MCF 10A (cell line): ENCODE measurements around the gene CSNK1A1. TPM values are rescaled to one million over a fixed set of nuclear protein-coding genes. Genes with fewer than 3 reads are reported as not detected.

Source experiments
- Bru-seq: library from RNA; stranded (reverse); fragments of 400-500 nt; gene quantifications from one replicate; lab custom pipeline; 2021; lab: Mats Ljungman, UMichigan
- BruChase-seq, 2 experiments: library from RNA; stranded (reverse); fragments of 400-500 nt; gene quantifications; one replicate each; lab custom pipeline; 2021; lab: Mats Ljungman, UMichigan
- BruUV-seq: library from RNA; stranded (reverse); fragments of 400-500 nt; replicated peaks from 2 replicates; lab custom pipeline; 2021; lab: Mats Ljungman, UMichigan
- CTCF ChIA-PET: fragments of 300-600 bp; sonication (Branson Sonifier 250); formaldehyde crosslinking; extraction: SDS; loops from one replicate; lab custom pipeline; 2021; ENCODE audit warnings: antibody characterized with exemption, inconsistent platforms; lab: Yijun Ruan, JAX
- POLR2A ChIA-PET: fragments of 300-600, 350-650 bp; sonication (Branson Sonifier 250); formaldehyde crosslinking; extraction: SDS; loops from one replicate; lab custom pipeline; 2020; ENCODE audit warnings: antibody characterized with exemption, inconsistent platforms; lab: Yijun Ruan, JAX
- DNase-seq: peaks from one replicate; pipeline ENCODE4 v3.0.0-alpha.2; 2018; ENCODE audit not compliant: unreplicated experiment
- H3K27ac Mint-ChIP-seq: one replicate; pipeline ENCODE4 v1.8.0; 2022; ENCODE audit warnings: mild to moderate bottlenecking, low read depth, mixed read lengths; ENCODE audit not compliant: unreplicated experiment
- H3K27me3 Mint-ChIP-seq: one replicate; pipeline ENCODE4 v1.8.0; 2022; ENCODE audit warnings: mixed read lengths; ENCODE audit not compliant: insufficient read depth, unreplicated experiment
- H3K36me3 Mint-ChIP-seq: one replicate; pipeline ENCODE4 v1.8.0; 2022; ENCODE audit warnings: mild to moderate bottlenecking, moderate library complexity, mixed read lengths; ENCODE audit not compliant: insufficient read depth, unreplicated experiment
- H3K4me1 Mint-ChIP-seq: one replicate; pipeline ENCODE4 v1.8.0; 2022; ENCODE audit warnings: mixed read lengths; ENCODE audit not compliant: insufficient read depth, unreplicated experiment
- H3K4me3 Mint-ChIP-seq: one replicate; pipeline ENCODE4 v1.8.0; 2022; ENCODE audit warnings: mild to moderate bottlenecking, moderate library complexity, mixed read lengths; ENCODE audit not compliant: unreplicated experiment
- H3K9me3 Mint-ChIP-seq: one replicate; pipeline ENCODE4 v1.8.0; 2022; ENCODE audit warnings: mixed read lengths; ENCODE audit not compliant: unreplicated experiment
- intact Hi-C: fragments of 100-400 bp; cut with micrococcal nuclease; formaldehyde crosslinking; loops from 2 replicates; pipeline ENCODE4 v1.14.1; 2022
- long read RNA-seq: library from polyadenylated mRNA; stranded (forward); transcript quantifications from one replicate; pipeline ENCODE4 v2.0.0, GENCODE V29; 2022
- total RNA-seq: library from RNA; stranded (reverse); gene quantifications from 2 replicates; pipeline ENCODE4 v1.2.3, GENCODE V29; 2022
- TF ChIP-seq, protein P1 (sequence below): fragments of 200-600 bp; IDR thresholded peaks from one replicate; pipeline ENCODE4 v1.8.0; 2022; ENCODE audit warnings: antibody characterized with exemption, mild to moderate bottlenecking; ENCODE audit not compliant: unreplicated experiment

The CSNK1A1 gene
- 666 and 744 TPM in 2 replicates for total RNA-seq
- percentile 99 among the genes with signal in this experiment for Bru-seq, nascent RNA
- percentile 98 among the genes with signal in this experiment for BruChase-seq, experiment 1, labeled RNA remaining after a 6-hour chase
- percentile 98 among the genes with signal in this experiment for BruChase-seq, experiment 2, labeled RNA remaining after a 2-hour chase
- long read RNA-seq, full-length matches to known transcripts, result 1,247 of 1,427 reads
- long read RNA-seq, partial matches to known transcripts, result 33 of 1,427 reads
- long read RNA-seq, other reads (novel, unspliced or antisense), result 147 of 1,427 reads

DNA sequence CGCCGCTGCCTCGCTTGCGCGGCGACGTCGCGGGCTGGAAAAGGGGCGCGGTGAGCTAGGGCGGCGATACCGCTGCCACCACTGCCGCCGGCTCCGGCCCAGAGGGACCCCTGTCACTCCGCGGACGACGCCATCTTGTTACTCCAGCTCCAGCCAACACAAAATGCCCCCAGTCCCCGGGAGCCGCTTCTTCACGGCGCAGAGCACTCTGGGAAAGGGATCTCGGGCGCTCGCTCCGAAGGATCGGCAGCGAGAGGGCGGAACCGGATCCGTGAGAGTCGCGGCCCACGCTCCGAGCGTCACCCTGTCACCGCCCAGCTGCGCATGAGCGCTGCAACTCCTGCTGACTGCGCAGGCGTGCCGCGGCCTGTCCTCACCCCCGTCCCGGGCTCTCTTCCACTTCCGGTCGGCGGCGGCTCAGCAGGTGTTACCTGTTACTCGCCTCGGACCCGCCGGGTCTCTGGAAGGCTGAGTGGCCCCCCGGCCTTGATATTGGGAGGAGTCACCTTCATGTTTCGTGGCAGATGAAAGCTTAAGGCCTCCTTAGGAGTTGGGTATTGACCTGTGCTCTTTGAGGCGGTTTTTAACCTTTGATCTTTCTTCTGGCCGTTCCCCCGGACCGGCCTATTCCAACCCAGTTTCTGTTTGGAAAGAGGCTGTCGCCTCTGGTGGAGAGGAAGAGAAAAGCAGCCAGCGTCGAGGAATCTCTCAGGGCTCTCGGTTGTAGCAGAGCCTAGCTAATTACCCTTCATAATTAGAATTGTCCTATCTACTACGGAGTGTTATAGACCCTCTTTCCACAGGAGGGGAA, at the start of gene CSNK1A1:
TSS of gene CSNK1A1 (minus strand) at position 213 of the 811 bp plus-strand sequence. CDS start 475 bp downstream, outside the sequence.
- peak; percentile 100 for DNase-seq
- Mint-ChIP-seq H3K27ac (peak within 1 kb of the TSS; percentile 99), H3K27me3 (no peaks in the 10 kb centered on the region), H3K4me3 (peak within 1 kb of the TSS; percentile 89), H3K4me1 (peaks cover 10% of the 10 kb centered on the region), H3K36me3 (peaks cover 57% of the 10 kb centered on the region), H3K9me3 (no peaks in the 10 kb centered on the region)
- TF ChIP-seq, protein P1, sequence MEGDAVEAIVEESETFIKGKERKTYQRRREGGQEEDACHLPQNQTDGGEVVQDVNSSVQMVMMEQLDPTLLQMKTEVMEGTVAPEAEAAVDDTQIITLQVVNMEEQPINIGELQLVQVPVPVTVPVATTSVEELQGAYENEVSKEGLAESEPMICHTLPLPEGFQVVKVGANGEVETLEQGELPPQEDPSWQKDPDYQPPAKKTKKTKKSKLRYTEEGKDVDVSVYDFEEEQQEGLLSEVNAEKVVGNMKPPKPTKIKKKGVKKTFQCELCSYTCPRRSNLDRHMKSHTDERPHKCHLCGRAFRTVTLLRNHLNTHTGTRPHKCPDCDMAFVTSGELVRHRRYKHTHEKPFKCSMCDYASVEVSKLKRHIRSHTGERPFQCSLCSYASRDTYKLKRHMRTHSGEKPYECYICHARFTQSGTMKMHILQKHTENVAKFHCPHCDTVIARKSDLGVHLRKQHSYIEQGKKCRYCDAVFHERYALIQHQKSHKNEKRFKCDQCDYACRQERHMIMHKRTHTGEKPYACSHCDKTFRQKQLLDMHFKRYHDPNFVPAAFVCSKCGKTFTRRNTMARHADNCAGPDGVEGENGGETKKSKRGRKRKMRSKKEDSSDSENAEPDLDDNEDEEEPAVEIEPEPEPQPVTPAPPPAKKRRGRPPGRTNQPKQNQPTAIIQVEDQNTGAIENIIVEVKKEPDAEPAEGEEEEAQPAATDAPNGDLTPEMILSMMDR, result peak; percentile 97
- intact Hi-C loops, result loop anchor here (1.0 to 2.0 kb wide), 3 partner anchors 10 to 111 kb away; no protein-coding TSS in a partner anchor
- ChIA-PET POLR2A (interaction anchor here (0.5 to 14.7 kb wide), 45 partner anchors 10 to 661 kb away, joined by 3 to 517 read pairs (median 5); partner anchors contain the start of genes AFAP1L1, ARHGEF37, GRPEL2 and HMGXB3), CTCF (interaction anchor here (0.6 to 9.9 kb wide), 34 partner anchors 10 to 1240 kb away, joined by 3 to 202 read pairs (median 4); no protein-coding TSS in a partner anchor)
- BruUV-seq, result TSS peak; percentile 77

DNA sequence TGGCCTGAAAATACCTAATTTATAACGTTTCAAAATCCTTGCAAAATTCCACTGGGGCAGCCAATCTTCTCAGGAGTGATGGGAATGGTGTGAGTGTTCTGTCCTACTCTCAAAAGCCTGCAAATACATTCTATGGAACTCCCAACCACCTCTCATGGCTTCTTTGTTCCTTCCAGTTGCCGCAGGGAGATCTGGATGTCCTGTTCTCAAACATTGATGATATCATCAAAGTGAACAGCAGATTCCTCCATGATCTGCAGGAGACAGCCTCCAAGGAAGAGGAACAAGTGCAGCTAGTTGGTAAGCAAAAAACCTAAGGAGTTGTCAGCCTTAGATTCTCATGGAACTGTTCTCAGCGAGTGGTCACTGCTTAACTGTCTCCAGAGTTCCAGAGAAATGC, 49.7 kb upstream of the CSNK1A1 start:
- intact Hi-C loops, result no loop called here
- H3K4me3 Mint-ChIP-seq, result no peak overlapping the region
- no peaks in the 10 kb centered on the region for H3K27me3 Mint-ChIP-seq
- H3K4me1 Mint-ChIP-seq, result peaks cover 27% of the 10 kb centered on the region
- BruUV-seq, result no TSS peak
- TF ChIP-seq, protein P1, result no peak
- no peak for DNase-seq
- no peaks in the 10 kb centered on the region for H3K9me3 Mint-ChIP-seq
- POLR2A ChIA-PET, result interaction anchor here (0.7 to 1.4 kb wide), 3 partner anchors 8 to 40 kb away, joined by 3 to 4 read pairs (median 3); no protein-coding TSS in a partner anchor
- no peak overlapping the region for H3K27ac Mint-ChIP-seq
- H3K36me3 Mint-ChIP-seq, result peaks cover 11% of the 10 kb centered on the region
- CTCF ChIA-PET, result interaction anchor here (0.7 to 1.7 kb wide), 7 partner anchors 12 to 233 kb away, joined by 3 to 13 read pairs (median 3); no protein-coding TSS in a partner anchor

DNA sequence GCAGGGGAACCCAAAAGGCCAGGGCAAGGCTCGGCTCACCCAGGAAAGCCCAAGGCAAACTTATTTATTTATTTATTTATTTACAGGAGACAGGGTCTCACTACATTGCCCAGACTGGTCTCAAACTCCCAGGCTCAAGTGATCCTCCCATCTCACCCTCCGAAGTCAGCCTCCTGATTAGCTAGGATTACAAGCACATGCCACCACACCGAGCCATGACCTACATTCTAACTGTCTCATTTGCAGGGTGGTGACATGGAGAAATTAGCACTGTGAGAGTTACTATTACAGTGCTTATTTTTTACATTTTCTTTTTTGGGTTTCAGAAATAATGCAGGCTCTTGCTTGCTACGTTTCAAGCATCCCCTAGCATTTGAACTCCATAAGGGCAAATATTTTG, 48.1 kb upstream of the CSNK1A1 start:
- ChIA-PET CTCF (interaction anchor here (0.8 to 1.0 kb wide), 3 partner anchors 10 to 209 kb away, joined by 3 read pairs; no protein-coding TSS in a partner anchor), POLR2A (interaction anchor here (0.5 to 0.8 kb wide), 2 partner anchors 16 to 19 kb away, joined by 3 read pairs; no protein-coding TSS in a partner anchor)
- H3K4me1 Mint-ChIP-seq, result peaks cover 30% of the 10 kb centered on the region
- no peaks in the 10 kb centered on the region for H3K27me3 Mint-ChIP-seq
- BruUV-seq, result no TSS peak
- no peak for DNase-seq
- H3K4me3 Mint-ChIP-seq, result no peak overlapping the region
- TF ChIP-seq, protein P1, result no peak
- no peak overlapping the region for H3K27ac Mint-ChIP-seq
- intact Hi-C loops, result no loop called here
- H3K9me3 Mint-ChIP-seq, result no peaks in the 10 kb centered on the region
- H3K36me3 Mint-ChIP-seq, result peaks cover 11% of the 10 kb centered on the region
